WTC11 (cell line): ENCODE results near the gene MYL7. TPM values are rescaled to one million over a fixed set of nuclear protein-coding genes. Genes with fewer than 3 reads are reported as not detected.

Source experiments
- ATAC-seq: fragments of 200-7000 bp; cut with Tn5 transposase; 2 replicates; pipeline ENCODE4 v1.10.0; 2021; ENCODE audit warnings: mild to moderate bottlenecking, moderate library complexity
- CTCF ChIA-PET: fragments of 300-600 bp; sonication (Branson Sonifier 250); formaldehyde crosslinking; loops from one replicate; lab custom pipeline; 2021; ENCODE audit warnings: antibody characterized with exemption; lab: Charles Lee
- POLR2A ChIA-PET: fragments of 350-600 bp; sonication (Branson Sonifier 250); formaldehyde crosslinking; loops from one replicate; lab custom pipeline; 2021; ENCODE audit warnings: antibody characterized with exemption; lab: Charles Lee
- DNase-seq: peaks from one replicate; pipeline ENCODE4 v3.0.0; 2021; ENCODE audit warnings: low spot score
- H3K27ac Mint-ChIP-seq: 2 replicates; pipeline ENCODE4 v1.8.0; 2021; ENCODE audit warnings: mixed read lengths
- H3K27me3 Mint-ChIP-seq: 2 replicates; pipeline ENCODE4 v1.8.0; 2021; ENCODE audit warnings: low read depth, mild to moderate bottlenecking, moderate library complexity, mixed read lengths
- H3K36me3 Mint-ChIP-seq: 2 replicates; pipeline ENCODE4 v1.8.0; 2021; ENCODE audit warnings: mixed read lengths
- H3K4me1 Mint-ChIP-seq: 2 replicates; pipeline ENCODE4 v1.8.0; 2022; ENCODE audit warnings: mixed read lengths
- H3K4me3 Mint-ChIP-seq: 2 replicates; pipeline ENCODE4 v1.8.0; 2021; ENCODE audit warnings: mild to moderate bottlenecking, moderate library complexity, mixed read lengths
- H3K9me3 Mint-ChIP-seq: 2 replicates; pipeline ENCODE4 v1.8.0; 2021; ENCODE audit warnings: mixed read lengths
- CREB1 ChIP-seq: sonication (generic); formaldehyde crosslinking; IDR thresholded peaks from 2 replicates; pipeline ENCODE4 v1.8.0; 2023; ENCODE audit warnings: mild to moderate bottlenecking, missing genetic modification reagents
- E2F4 ChIP-seq: sonication (generic); formaldehyde crosslinking; IDR thresholded peaks from 2 replicates; pipeline ENCODE4 v1.8.1; 2022; ENCODE audit warnings: low read depth, mild to moderate bottlenecking, moderate library complexity, missing genetic modification reagents, borderline replicate concordance
- E2F5 ChIP-seq: sonication (generic); formaldehyde crosslinking; IDR thresholded peaks from 2 replicates; pipeline ENCODE4 v1.8.1; 2022; ENCODE audit warnings: mild to moderate bottlenecking, moderate library complexity, missing genetic modification reagents
- ERG ChIP-seq: fragments of 250-450 bp; sonication (Bioruptor Pico); IDR thresholded peaks from 2 replicates; pipeline ENCODE4 v1.8.0; 2021; ENCODE audit warnings: mild to moderate bottlenecking
- GRHL2 ChIP-seq: fragments of 250-450 bp; sonication (Bioruptor Pico); IDR thresholded peaks from 2 replicates; pipeline ENCODE4 v1.8.0; 2022; ENCODE audit warnings: mild to moderate bottlenecking, moderate library complexity; ENCODE audit not compliant: insufficient replicate concordance, severe bottlenecking
- HMGA2 ChIP-seq: fragments of 250-450 bp; sonication (Bioruptor Pico); IDR thresholded peaks from 2 replicates; pipeline ENCODE4 v1.4.0; 2021; ENCODE audit warnings: mild to moderate bottlenecking, moderate library complexity
- JAZF1 ChIP-seq: fragments of 250-450 bp; sonication (Bioruptor Pico); IDR thresholded peaks from 2 replicates; pipeline ENCODE4 v1.9.0; 2021; ENCODE audit warnings: moderate library complexity, mild to moderate bottlenecking, inconsistent platforms
- NFATC4 ChIP-seq: fragments of 250-450 bp; sonication (Bioruptor Pico); IDR thresholded peaks from 2 replicates; pipeline ENCODE4 v1.9.0; 2021; ENCODE audit warnings: mild to moderate bottlenecking
- NFYB ChIP-seq: sonication (generic); formaldehyde crosslinking; conservative IDR thresholded peaks from 2 replicates; pipeline ENCODE4 v1.8.0; 2022; ENCODE audit warnings: low read depth, missing genetic modification reagents
- SP1 ChIP-seq: sonication (generic); formaldehyde crosslinking; conservative IDR thresholded peaks from 2 replicates; pipeline ENCODE4 v1.8.1; 2022; ENCODE audit warnings: missing genetic modification reagents
- ZNF219 ChIP-seq: sonication (generic); formaldehyde crosslinking; IDR thresholded peaks from 2 replicates; pipeline ENCODE4 v1.8.0; 2023; ENCODE audit warnings: missing genetic modification reagents, mild to moderate bottlenecking, borderline replicate concordance
- ZNF263 ChIP-seq: sonication (generic); formaldehyde crosslinking; IDR thresholded peaks from 2 replicates; pipeline ENCODE4 v1.8.1; 2022; ENCODE audit warnings: low read depth, mild to moderate bottlenecking, moderate library complexity, missing genetic modification reagents
- total RNA-seq: library from RNA; stranded (reverse); gene quantifications from 3 replicates; pipeline ENCODE4 v1.2.3, GENCODE V29; 2021
- TF ChIP-seq, protein P1 (sequence below): sonication (generic); formaldehyde crosslinking; IDR thresholded peaks from 2 replicates; pipeline ENCODE4 v1.8.0; 2023; ENCODE audit warnings: mild to moderate bottlenecking, missing genetic modification reagents
- TF ChIP-seq, protein P2 (sequence below): sonication (generic); formaldehyde crosslinking; IDR thresholded peaks from 2 replicates; pipeline ENCODE4 v1.8.0; 2022; ENCODE audit warnings: missing genetic modification reagents
- TF ChIP-seq, protein P3 (sequence below): sonication (generic); formaldehyde crosslinking; IDR thresholded peaks from 2 replicates; pipeline ENCODE4 v1.8.0; 2023; ENCODE audit warnings: missing genetic modification reagents, mild to moderate bottlenecking, borderline replicate concordance

The MYL7 gene
- total RNA-seq, 1 experiment from 2014 or later, result 0.90 TPM

DNA sequence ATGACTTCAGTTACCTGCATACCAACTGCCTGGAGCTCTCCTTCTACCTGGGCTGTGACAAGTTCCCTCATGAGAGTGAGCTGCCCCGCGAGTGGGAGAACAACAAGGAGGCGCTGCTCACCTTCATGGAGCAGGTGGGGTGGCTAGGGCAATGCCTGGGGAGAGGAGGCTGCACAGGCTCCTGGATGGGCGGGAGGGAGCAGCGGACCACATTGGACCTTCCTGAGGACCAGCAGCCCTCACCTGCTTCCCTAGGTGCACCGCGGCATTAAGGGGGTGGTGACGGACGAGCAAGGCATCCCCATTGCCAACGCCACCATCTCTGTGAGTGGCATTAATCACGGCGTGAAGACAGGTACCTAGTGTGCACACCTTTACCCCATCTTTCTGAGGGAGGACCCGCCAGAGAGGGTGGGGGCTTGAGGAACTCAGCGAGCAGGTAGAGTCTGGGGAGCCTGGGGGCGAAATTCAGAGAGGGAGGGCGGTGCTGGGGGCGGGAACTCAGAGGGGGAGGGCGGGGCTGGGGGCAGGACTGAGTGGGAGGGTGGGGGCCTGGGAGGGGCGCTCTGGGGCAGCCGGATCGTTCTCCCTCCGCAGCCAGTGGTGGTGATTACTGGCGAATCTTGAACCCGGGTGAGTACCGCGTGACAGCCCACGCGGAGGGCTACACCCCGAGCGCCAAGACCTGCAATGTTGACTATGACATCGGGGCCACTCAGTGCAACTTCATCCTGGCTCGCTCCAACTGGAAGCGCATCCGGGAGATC is 28.0 kb downstream of the MYL7 start:
- H3K4me1 Mint-ChIP-seq, result 0 out of 2 replicates have a peak, but pooled peaks cover 2% of the 10 kb centered on the region
- H3K36me3 Mint-ChIP-seq, result peaks cover 21% of the 10 kb centered on the region
- no peak overlapping the region for H3K4me3 Mint-ChIP-seq
- H3K27ac Mint-ChIP-seq, result no peak overlapping the region
- ATAC-seq, result peak; percentile 17
- no peak for DNase-seq
- no peaks in the 10 kb centered on the region for H3K9me3 Mint-ChIP-seq
- no peak for TF ChIP-seq SP1
- 0 out of 2 replicates have a peak, but pooled peaks have one; percentile 51 for TF ChIP-seq E2F4 (CRISPR knock-in tag)
- TF ChIP-seq NFATC4 (CRISPR knock-in tag), result peak; percentile 48; the same call in 1 of the 2 replicates
- no peaks in the 10 kb centered on the region for H3K27me3 Mint-ChIP-seq
- ChIA-PET POLR2A (interaction anchor here (0.6 to 1.0 kb wide), 2 partner anchors 11 kb away, joined by 3 to 4 read pairs; partner anchors contain the start of gene POLD2), CTCF (interaction anchor here (2.0 kb wide), 1 partner anchor 10 kb away, joined by 13 read pairs; the partner anchor contains the start of gene POLD2)

GRCh38 chr7:44112231-44112996 is 28.7 kb downstream of the MYL7 start:
- DNase-seq (no peak), ATAC-seq (peak; percentile 38)
- no peaks in the 10 kb centered on the region for H3K9me3 Mint-ChIP-seq
- no peak overlapping the region for H3K27ac Mint-ChIP-seq
- POLR2A ChIA-PET, result interaction anchor here (0.6 kb wide), 2 partner anchors 12 to 318 kb away, joined by 3 to 4 read pairs; no protein-coding TSS in a partner anchor
- H3K36me3 Mint-ChIP-seq, result peaks cover 17% of the 10 kb centered on the region
- CTCF ChIA-PET, result interaction anchor here (2.0 kb wide), 1 partner anchor 11 kb away, joined by 13 read pairs; the partner anchor contains the start of gene POLD2
- no peaks in the 10 kb centered on the region for H3K27me3 Mint-ChIP-seq
- H3K4me3 Mint-ChIP-seq, result no peak overlapping the region
- H3K4me1 Mint-ChIP-seq, result 0 out of 2 replicates have a peak, but pooled peaks cover 2% of the 10 kb centered on the region
- TF ChIP-seq GRHL2 (CRISPR knock-in tag) (no peak), HMGA2 (CRISPR knock-in tag) (no peak), NFYB (CRISPR knock-in tag) (no peak), JAZF1 (CRISPR knock-in tag) (no peak), ZNF219 (no peak), E2F5 (CRISPR knock-in tag) (no peak), E2F4 (CRISPR knock-in tag) (no peak), ERG (CRISPR knock-in tag) (no peak), ZNF263 (no peak), CREB1 (CRISPR knock-in tag) (no peak)
- TF ChIP-seq, protein P1, sequence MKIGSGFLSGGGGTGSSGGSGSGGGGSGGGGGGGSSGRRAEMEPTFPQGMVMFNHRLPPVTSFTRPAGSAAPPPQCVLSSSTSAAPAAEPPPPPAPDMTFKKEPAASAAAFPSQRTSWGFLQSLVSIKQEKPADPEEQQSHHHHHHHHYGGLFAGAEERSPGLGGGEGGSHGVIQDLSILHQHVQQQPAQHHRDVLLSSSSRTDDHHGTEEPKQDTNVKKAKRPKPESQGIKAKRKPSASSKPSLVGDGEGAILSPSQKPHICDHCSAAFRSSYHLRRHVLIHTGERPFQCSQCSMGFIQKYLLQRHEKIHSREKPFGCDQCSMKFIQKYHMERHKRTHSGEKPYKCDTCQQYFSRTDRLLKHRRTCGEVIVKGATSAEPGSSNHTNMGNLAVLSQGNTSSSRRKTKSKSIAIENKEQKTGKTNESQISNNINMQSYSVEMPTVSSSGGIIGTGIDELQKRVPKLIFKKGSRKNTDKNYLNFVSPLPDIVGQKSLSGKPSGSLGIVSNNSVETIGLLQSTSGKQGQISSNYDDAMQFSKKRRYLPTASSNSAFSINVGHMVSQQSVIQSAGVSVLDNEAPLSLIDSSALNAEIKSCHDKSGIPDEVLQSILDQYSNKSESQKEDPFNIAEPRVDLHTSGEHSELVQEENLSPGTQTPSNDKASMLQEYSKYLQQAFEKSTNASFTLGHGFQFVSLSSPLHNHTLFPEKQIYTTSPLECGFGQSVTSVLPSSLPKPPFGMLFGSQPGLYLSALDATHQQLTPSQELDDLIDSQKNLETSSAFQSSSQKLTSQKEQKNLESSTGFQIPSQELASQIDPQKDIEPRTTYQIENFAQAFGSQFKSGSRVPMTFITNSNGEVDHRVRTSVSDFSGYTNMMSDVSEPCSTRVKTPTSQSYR (CRISPR knock-in tag), result no peak
- TF ChIP-seq, protein P2, sequence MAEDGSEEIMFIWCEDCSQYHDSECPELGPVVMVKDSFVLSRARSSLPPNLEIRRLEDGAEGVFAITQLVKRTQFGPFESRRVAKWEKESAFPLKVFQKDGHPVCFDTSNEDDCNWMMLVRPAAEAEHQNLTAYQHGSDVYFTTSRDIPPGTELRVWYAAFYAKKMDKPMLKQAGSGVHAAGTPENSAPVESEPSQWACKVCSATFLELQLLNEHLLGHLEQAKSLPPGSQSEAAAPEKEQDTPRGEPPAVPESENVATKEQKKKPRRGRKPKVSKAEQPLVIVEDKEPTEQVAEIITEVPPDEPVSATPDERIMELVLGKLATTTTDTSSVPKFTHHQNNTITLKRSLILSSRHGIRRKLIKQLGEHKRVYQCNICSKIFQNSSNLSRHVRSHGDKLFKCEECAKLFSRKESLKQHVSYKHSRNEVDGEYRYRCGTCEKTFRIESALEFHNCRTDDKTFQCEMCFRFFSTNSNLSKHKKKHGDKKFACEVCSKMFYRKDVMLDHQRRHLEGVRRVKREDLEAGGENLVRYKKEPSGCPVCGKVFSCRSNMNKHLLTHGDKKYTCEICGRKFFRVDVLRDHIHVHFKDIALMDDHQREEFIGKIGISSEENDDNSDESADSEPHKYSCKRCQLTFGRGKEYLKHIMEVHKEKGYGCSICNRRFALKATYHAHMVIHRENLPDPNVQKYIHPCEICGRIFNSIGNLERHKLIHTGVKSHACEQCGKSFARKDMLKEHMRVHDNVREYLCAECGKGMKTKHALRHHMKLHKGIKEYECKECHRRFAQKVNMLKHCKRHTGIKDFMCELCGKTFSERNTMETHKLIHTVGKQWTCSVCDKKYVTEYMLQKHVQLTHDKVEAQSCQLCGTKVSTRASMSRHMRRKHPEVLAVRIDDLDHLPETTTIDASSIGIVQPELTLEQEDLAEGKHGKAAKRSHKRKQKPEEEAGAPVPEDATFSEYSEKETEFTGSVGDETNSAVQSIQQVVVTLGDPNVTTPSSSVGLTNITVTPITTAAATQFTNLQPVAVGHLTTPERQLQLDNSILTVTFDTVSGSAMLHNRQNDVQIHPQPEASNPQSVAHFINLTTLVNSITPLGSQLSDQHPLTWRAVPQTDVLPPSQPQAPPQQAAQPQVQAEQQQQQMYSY (CRISPR knock-in tag), result no peak
- TF ChIP-seq, protein P3, sequence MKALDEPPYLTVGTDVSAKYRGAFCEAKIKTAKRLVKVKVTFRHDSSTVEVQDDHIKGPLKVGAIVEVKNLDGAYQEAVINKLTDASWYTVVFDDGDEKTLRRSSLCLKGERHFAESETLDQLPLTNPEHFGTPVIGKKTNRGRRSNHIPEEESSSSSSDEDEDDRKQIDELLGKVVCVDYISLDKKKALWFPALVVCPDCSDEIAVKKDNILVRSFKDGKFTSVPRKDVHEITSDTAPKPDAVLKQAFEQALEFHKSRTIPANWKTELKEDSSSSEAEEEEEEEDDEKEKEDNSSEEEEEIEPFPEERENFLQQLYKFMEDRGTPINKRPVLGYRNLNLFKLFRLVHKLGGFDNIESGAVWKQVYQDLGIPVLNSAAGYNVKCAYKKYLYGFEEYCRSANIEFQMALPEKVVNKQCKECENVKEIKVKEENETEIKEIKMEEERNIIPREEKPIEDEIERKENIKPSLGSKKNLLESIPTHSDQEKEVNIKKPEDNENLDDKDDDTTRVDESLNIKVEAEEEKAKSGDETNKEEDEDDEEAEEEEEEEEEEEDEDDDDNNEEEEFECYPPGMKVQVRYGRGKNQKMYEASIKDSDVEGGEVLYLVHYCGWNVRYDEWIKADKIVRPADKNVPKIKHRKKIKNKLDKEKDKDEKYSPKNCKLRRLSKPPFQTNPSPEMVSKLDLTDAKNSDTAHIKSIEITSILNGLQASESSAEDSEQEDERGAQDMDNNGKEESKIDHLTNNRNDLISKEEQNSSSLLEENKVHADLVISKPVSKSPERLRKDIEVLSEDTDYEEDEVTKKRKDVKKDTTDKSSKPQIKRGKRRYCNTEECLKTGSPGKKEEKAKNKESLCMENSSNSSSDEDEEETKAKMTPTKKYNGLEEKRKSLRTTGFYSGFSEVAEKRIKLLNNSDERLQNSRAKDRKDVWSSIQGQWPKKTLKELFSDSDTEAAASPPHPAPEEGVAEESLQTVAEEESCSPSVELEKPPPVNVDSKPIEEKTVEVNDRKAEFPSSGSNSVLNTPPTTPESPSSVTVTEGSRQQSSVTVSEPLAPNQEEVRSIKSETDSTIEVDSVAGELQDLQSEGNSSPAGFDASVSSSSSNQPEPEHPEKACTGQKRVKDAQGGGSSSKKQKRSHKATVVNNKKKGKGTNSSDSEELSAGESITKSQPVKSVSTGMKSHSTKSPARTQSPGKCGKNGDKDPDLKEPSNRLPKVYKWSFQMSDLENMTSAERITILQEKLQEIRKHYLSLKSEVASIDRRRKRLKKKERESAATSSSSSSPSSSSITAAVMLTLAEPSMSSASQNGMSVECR, result no peak
